Suppressor macrophage treated with lipopolysaccharide for 1 hour (primary cell): ENCODE results near the gene TRPV6.

Experiments
- DNase-seq, 3 donors: peaks; one replicate each; pipeline ENCODE4 v3.0.0-alpha.2; 2020 to 2022

The TRPV6 gene

GRCh38 chr7:142885311-142886230 is at the start of gene TRPV6:
Gene TRPV6, minus strand, starts transcription at chr7:142885745.
- DNase-seq = no peak

- DNase-seq = no peak
Measured at GRCh38 chr7:142934056-142934455, 48.5 kb upstream of the TRPV6 start.

- DNase-seq = no peak
Measured at GRCh38 chr7:142933624-142934023, 48.1 kb upstream of the TRPV6 start, which contains the start of gene TRPV5. Gene TRPV5, minus strand, starts transcription at chr7:142933746. Its CDS starts 287 bp downstream, at chr7:142933459.

GRCh38 chr7:142933092-142933475 is 47.5 kb upstream of the TRPV6 start:
- no peak for DNase-seq

- no peak for DNase-seq
Measured at GRCh38 chr7:142932386-142933091, 47.0 kb upstream of the TRPV6 start.

- no peak for DNase-seq
Measured at GRCh38 chr7:142930126-142930730, 44.7 kb upstream of the TRPV6 start.

- no peak for DNase-seq
Measured at GRCh38 chr7:142927949-142928348, 42.4 kb upstream of the TRPV6 start.

- DNase-seq = peak; percentile 70 to 87 (median 85)
Measured at GRCh38 chr7:142927085-142927745, 41.7 kb upstream of the TRPV6 start.

- DNase-seq = no peak
Measured at GRCh38 chr7:142925413-142925812, 39.9 kb upstream of the TRPV6 start.

- DNase-seq = no peak
Measured at GRCh38 chr7:142923391-142923790, 37.8 kb upstream of the TRPV6 start.

- no peak for DNase-seq
Measured at GRCh38 chr7:142919656-142920055, 34.1 kb upstream of the TRPV6 start.

- DNase-seq = no peak
Measured at GRCh38 chr7:142918901-142919300, 33.4 kb upstream of the TRPV6 start.

GRCh38 chr7:142917447-142917846 is 31.9 kb upstream of the TRPV6 start:
- DNase-seq = no peak

- DNase-seq = no peak
Measured at GRCh38 chr7:142916508-142916907, 31.0 kb upstream of the TRPV6 start.

GRCh38 chr7:142915315-142915714 is 29.8 kb upstream of the TRPV6 start:
- no peak for DNase-seq

- no peak for DNase-seq
Measured at GRCh38 chr7:142914121-142914520, 28.6 kb upstream of the TRPV6 start.

GRCh38 chr7:142913566-142913965 is 28.0 kb upstream of the TRPV6 start:
- peak; percentile 49 to 60 (median 56) for DNase-seq

- DNase-seq = no peak
Measured at GRCh38 chr7:142913051-142913450, 27.5 kb upstream of the TRPV6 start.

GRCh38 chr7:142910481-142910880 is 24.9 kb upstream of the TRPV6 start:
- peak; percentile 24 to 53 (median 45) for DNase-seq

GRCh38 chr7:142910031-142910433 is 24.5 kb upstream of the TRPV6 start:
- DNase-seq = peak; percentile 12 to 30 (median 24)

GRCh38 chr7:142908921-142909890 is 23.7 kb upstream of the TRPV6 start:
- peak; percentile 70 to 83 (median 81) for DNase-seq

- no peak for DNase-seq
Measured at GRCh38 chr7:142908290-142908689, 22.7 kb upstream of the TRPV6 start.
